Parathyroid adenoma (tissue), 2 donors: ENCODE results near the gene ADGRG1.

ENCODE experiments used
- H2AFZ ChIP-seq: fragments of 300-600 bp; sonication (generic); one replicate; pipeline ENCODE4 v1.7.0; 2017; ENCODE audit warnings: antibody characterized with exemption, mild to moderate bottlenecking
- H3K27ac ChIP-seq: fragments of 300-600 bp; sonication (generic); one replicate; pipeline ENCODE4 v1.7.0; 2017
- H3K27me3 ChIP-seq: fragments of 300-600 bp; sonication (generic); one replicate; pipeline ENCODE4 v1.7.0; 2017; ENCODE audit warnings: low read length; ENCODE audit not compliant: control insufficient read depth, insufficient read depth
- H3K36me3 ChIP-seq: fragments of 300-600 bp; sonication (generic); one replicate; pipeline ENCODE4 v1.7.0; 2017; ENCODE audit warnings: low read length; ENCODE audit not compliant: control insufficient read depth, insufficient read depth
- H3K4me1 ChIP-seq: fragments of 300-600 bp; sonication (generic); one replicate; pipeline ENCODE4 v1.7.0; 2017; ENCODE audit warnings: control low read depth
- H3K4me2 ChIP-seq: fragments of 300-600 bp; sonication (generic); one replicate; pipeline ENCODE4 v1.7.0; 2017; ENCODE audit warnings: low read length
- H3K4me3 ChIP-seq: fragments of 300-600 bp; sonication (generic); one replicate; pipeline ENCODE4 v1.7.0; 2017; ENCODE audit warnings: low read depth, low read length
- H3K79me2 ChIP-seq: fragments of 300-600 bp; sonication (generic); one replicate; pipeline ENCODE4 v1.7.0; 2017; ENCODE audit warnings: control low read depth
- H3K9ac ChIP-seq: fragments of 300-600 bp; sonication (generic); one replicate; pipeline ENCODE4 v1.7.0; 2017; ENCODE audit warnings: mild to moderate bottlenecking
- H3K9me3 ChIP-seq: fragments of 300-600 bp; sonication (generic); one replicate; pipeline ENCODE4 v1.7.0; 2017; ENCODE audit warnings: low read length; ENCODE audit not compliant: control insufficient read depth
- CTCF ChIP-seq: fragments of 300-600 bp; sonication (generic); IDR thresholded peaks from one replicate; pipeline ENCODE4 v1.7.0; 2017; ENCODE audit warnings: antibody characterized with exemption, mild to moderate bottlenecking
- donor health status: primary hyperparathyroidism.

Gene ADGRG1

GRCh38 chr16:57667048-57667525 is 38.7 kb downstream of the ADGRG1 start:
- H3K27ac ChIP-seq = no peak overlapping the region
- no peak overlapping the region for H3K4me2 ChIP-seq
- no peaks in the 10 kb centered on the region for H3K27me3 ChIP-seq
- no peak for TF ChIP-seq CTCF
- no peaks in the 10 kb centered on the region for H3K36me3 ChIP-seq
- peaks cover 9% of the 10 kb centered on the region for H3K4me1 ChIP-seq
- no peaks in the 10 kb centered on the region for H3K79me2 ChIP-seq
- H3K9me3 ChIP-seq = no peaks in the 10 kb centered on the region
- H3K4me3 ChIP-seq = no peak overlapping the region
- H2AFZ ChIP-seq = peak overlapping the region; percentile 68
- H3K9ac ChIP-seq = no peak overlapping the region

GRCh38 chr16:57667526-57668262 is 39.3 kb downstream of the ADGRG1 start:
- H3K4me2 ChIP-seq = no peak overlapping the region
- no peaks in the 10 kb centered on the region for H3K27me3 ChIP-seq
- peak overlapping the region; percentile 68 for H2AFZ ChIP-seq
- H3K9ac ChIP-seq = no peak overlapping the region
- H3K27ac ChIP-seq = no peak overlapping the region
- no peak overlapping the region for H3K4me3 ChIP-seq
- TF ChIP-seq CTCF = no peak
- H3K4me1 ChIP-seq = peaks cover 9% of the 10 kb centered on the region
- no peaks in the 10 kb centered on the region for H3K79me2 ChIP-seq
- no peaks in the 10 kb centered on the region for H3K9me3 ChIP-seq
- no peaks in the 10 kb centered on the region for H3K36me3 ChIP-seq

GRCh38 chr16:57668263-57668571 is 39.8 kb downstream of the ADGRG1 start, which contains the start of gene ADGRG3:
TSS of gene ADGRG3 (plus strand) at chr16:57668306. CDS start at chr16:57668348, 42 bp downstream.
- H3K4me3 ChIP-seq = no peak within 1 kb of the TSS
- H3K79me2 ChIP-seq = no peaks in the 10 kb centered on the region
- H3K27ac ChIP-seq = no peak within 1 kb of the TSS

GRCh38 chr16:57668630-57669475 is 40.4 kb downstream of the ADGRG1 start:
- H3K4me3 ChIP-seq = no peak overlapping the region
- no peaks in the 10 kb centered on the region for H3K36me3 ChIP-seq
- no peak overlapping the region for H3K9ac ChIP-seq
- H3K4me1 ChIP-seq = peaks cover 9% of the 10 kb centered on the region
- no peaks in the 10 kb centered on the region for H3K9me3 ChIP-seq
- no peak for TF ChIP-seq CTCF
- no peak overlapping the region for H2AFZ ChIP-seq
- H3K79me2 ChIP-seq = no peaks in the 10 kb centered on the region
- no peak overlapping the region for H3K27ac ChIP-seq
- H3K4me2 ChIP-seq = no peak overlapping the region
- H3K27me3 ChIP-seq = no peaks in the 10 kb centered on the region

More at GRCh38 chr16:57668263-57668571, 39.8 kb downstream of the ADGRG1 start, which contains the start of gene ADGRG3:
- Histone ChIP-seq H3K36me3 (no peaks in the 10 kb centered on the region), H3K4me1 (peaks cover 9% of the 10 kb centered on the region), H3K4me2 (no peak within 1 kb of the TSS), H3K9me3 (no peaks in the 10 kb centered on the region), H3K9ac (no peak within 1 kb of the TSS), H2AFZ (peak within 1 kb of the TSS; percentile 68), H3K27me3 (no peaks in the 10 kb centered on the region)
- no peak for TF ChIP-seq CTCF
